HG03064 (cell line): ENCODE measurements around the gene DSP.

ENCODE experiments used
- ATAC-seq: cut with Tn5 transposase; IDR thresholded peaks from one replicate; pipeline ENCODE4 v1.9.1; 2021; ENCODE audit warnings: low read depth; ENCODE audit not compliant: unreplicated experiment

The DSP gene

GRCh38 chr6:7557652-7558051, 16.2 kb downstream of the DSP start:
- no peak for ATAC-seq

GRCh38 chr6:7558781-7559180, 17.3 kb downstream of the DSP start:
- ATAC-seq: no peak

GRCh38 chr6:7559196-7559595, 17.7 kb downstream of the DSP start:
- no peak for ATAC-seq

- ATAC-seq: no peak
Observed at GRCh38 chr6:7559651-7560385, 18.3 kb downstream of the DSP start.

- no peak for ATAC-seq
Observed at GRCh38 chr6:7561153-7561964, 19.9 kb downstream of the DSP start.

- ATAC-seq: no peak
Observed at GRCh38 chr6:7562769-7563168, 21.3 kb downstream of the DSP start.

GRCh38 chr6:7566107-7566506, 24.6 kb downstream of the DSP start:
- no peak for ATAC-seq

- ATAC-seq: no peak
Observed at GRCh38 chr6:7566617-7567173, 25.2 kb downstream of the DSP start.

GRCh38 chr6:7568021-7568420, 26.6 kb downstream of the DSP start:
- no peak for ATAC-seq

- ATAC-seq: no peak
Observed at GRCh38 chr6:7569082-7569481, 27.6 kb downstream of the DSP start.

- no peak for ATAC-seq
Observed at GRCh38 chr6:7572213-7572943, 30.9 kb downstream of the DSP start.

- no peak for ATAC-seq
Observed at GRCh38 chr6:7574500-7574899, 33.0 kb downstream of the DSP start.

- ATAC-seq: no peak
Observed at GRCh38 chr6:7578516-7578915, 37.0 kb downstream of the DSP start.

GRCh38 chr6:7578931-7579330, 37.5 kb downstream of the DSP start:
- no peak for ATAC-seq

GRCh38 chr6:7579851-7580250, 38.4 kb downstream of the DSP start:
- no peak for ATAC-seq

GRCh38 chr6:7580537-7580926, 39.1 kb downstream of the DSP start:
- no peak for ATAC-seq

- no peak for ATAC-seq
Observed at GRCh38 chr6:7580927-7581618, 39.6 kb downstream of the DSP start.

GRCh38 chr6:7585287-7585930, 43.9 kb downstream of the DSP start:
- no peak for ATAC-seq

GRCh38 chr6:7587631-7588100, 46.2 kb downstream of the DSP start:
- ATAC-seq: no peak

GRCh38 chr6:7588506-7588905, 47.0 kb downstream of the DSP start:
- ATAC-seq: no peak
